Activated naive CD4-positive, alpha-beta T cell treated with anti-CD3 and anti-CD28 coated beads, Interleukin-2, amount 50 U/mL, for 24 hours (primary cell): Measurements from ENCODE around the gene TARS3.

ENCODE experiments used
- H3K27ac Mint-ChIP-seq: one replicate; pipeline ENCODE4 v1.8.0; 2021; ENCODE audit warnings: mild to moderate bottlenecking, mixed read lengths
- H3K27me3 Mint-ChIP-seq: one replicate; pipeline ENCODE4 v1.8.0; 2021; ENCODE audit warnings: mixed read lengths
- H3K36me3 Mint-ChIP-seq: one replicate; pipeline ENCODE4 v1.8.0; 2021; ENCODE audit warnings: mixed read lengths
- H3K4me1 Mint-ChIP-seq: one replicate; pipeline ENCODE4 v1.8.0; 2021; ENCODE audit warnings: mixed read lengths
- H3K4me3 Mint-ChIP-seq: one replicate; pipeline ENCODE4 v1.8.0; 2021; ENCODE audit warnings: mild to moderate bottlenecking, mixed read lengths
- H3K9me3 Mint-ChIP-seq: one replicate; pipeline ENCODE4 v1.8.0; 2021; ENCODE audit warnings: mixed read lengths

The TARS3 gene

DNA sequence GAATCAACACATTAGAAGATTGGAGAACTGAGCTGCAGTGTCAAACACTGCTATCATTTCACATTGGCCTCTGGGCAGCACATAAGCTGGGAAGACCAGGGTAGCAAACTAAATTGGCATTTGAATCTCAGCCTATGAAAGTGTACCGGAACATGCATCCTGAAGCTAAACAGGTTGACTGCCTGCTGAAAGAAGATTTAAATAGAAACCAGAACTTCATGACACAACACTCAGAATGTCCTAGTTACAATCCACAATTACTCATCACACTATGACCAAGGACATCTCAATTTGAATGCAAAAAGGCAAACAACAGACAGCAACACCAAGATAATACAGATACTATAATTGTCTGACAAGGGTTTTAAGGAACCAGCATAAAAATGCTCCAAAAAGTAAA, 98.3 kb downstream of the TARS3 start:
- H3K36me3 Mint-ChIP-seq, result peaks cover 22% of the 10 kb centered on the region
- H3K4me3 Mint-ChIP-seq, result no peak overlapping the region
- peaks cover 6% of the 10 kb centered on the region for H3K9me3 Mint-ChIP-seq
- H3K27me3 Mint-ChIP-seq, result no peaks in the 10 kb centered on the region
- no peak overlapping the region for H3K27ac Mint-ChIP-seq
- peaks cover 35% of the 10 kb centered on the region for H3K4me1 Mint-ChIP-seq

- Mint-ChIP-seq H3K9me3 (peaks cover 6% of the 10 kb centered on the region), H3K4me3 (no peak overlapping the region), H3K4me1 (peaks cover 35% of the 10 kb centered on the region), H3K27ac (no peak overlapping the region), H3K36me3 (peaks cover 22% of the 10 kb centered on the region), H3K27me3 (no peaks in the 10 kb centered on the region)
These were observed 99.1 kb downstream of the TARS3 start for GRCh38 chr15:101625184-101625583.

DNA sequence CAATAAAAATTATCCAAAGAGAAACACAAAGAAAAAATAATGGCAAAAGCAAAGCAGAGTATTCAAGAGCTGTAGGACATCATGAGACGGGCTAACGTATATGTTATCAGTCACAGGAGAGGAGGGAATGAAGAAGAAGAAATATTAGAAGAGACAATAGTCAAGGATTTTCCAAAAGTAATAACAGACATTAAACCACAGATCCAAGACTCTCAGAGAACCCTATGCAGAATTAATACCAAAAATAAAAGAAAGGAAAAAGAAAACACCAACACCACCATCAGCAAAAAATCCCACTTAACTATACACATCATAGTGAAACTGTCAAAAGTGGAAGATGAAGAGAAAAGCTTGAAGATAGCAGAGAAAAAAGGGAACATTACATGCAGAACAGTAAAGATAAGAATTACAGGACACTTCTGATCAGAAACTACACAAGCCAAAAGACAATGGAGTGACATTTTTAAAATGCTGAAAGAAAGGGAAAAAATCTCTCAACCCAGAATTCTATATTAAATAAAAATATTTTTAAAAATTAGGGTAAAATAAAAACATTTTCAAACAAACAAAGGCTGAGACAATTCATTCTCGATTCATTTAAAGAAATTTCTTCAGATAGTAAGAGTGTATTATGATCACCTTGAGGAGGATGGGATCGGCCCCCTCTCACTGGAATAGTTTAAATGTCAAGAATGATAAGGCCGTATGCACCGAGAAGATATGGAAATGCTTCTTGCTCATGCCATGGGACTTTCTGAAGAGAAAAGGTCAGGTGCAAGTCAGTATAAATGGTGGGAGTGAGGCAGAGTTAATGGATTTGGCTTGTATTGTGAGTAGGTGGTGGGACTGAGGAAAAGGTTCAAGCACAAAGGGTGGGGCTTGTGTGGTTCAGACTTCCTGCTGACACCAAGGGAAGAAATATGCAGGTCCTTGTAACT, 100.6 kb downstream of the TARS3 start:
- Mint-ChIP-seq H3K9me3 (peaks cover 6% of the 10 kb centered on the region), H3K36me3 (peaks cover 22% of the 10 kb centered on the region), H3K4me3 (no peak overlapping the region), H3K27ac (no peak overlapping the region), H3K4me1 (peaks cover 35% of the 10 kb centered on the region), H3K27me3 (no peaks in the 10 kb centered on the region)

- Mint-ChIP-seq H3K4me1 (peaks cover 35% of the 10 kb centered on the region), H3K4me3 (no peak overlapping the region), H3K27me3 (no peaks in the 10 kb centered on the region), H3K9me3 (peaks cover 6% of the 10 kb centered on the region), H3K36me3 (peaks cover 22% of the 10 kb centered on the region), H3K27ac (no peak overlapping the region)
These were observed 102.3 kb downstream of the TARS3 start for GRCh38 chr15:101621961-101622360.

- Mint-ChIP-seq H3K36me3 (peaks cover 18% of the 10 kb centered on the region), H3K4me1 (peaks cover 30% of the 10 kb centered on the region), H3K27ac (no peak overlapping the region), H3K27me3 (no peaks in the 10 kb centered on the region), H3K4me3 (no peak overlapping the region), H3K9me3 (peaks cover 6% of the 10 kb centered on the region)
These were observed 103.6 kb downstream of the TARS3 start for GRCh38 chr15:101620671-101621070.

DNA sequence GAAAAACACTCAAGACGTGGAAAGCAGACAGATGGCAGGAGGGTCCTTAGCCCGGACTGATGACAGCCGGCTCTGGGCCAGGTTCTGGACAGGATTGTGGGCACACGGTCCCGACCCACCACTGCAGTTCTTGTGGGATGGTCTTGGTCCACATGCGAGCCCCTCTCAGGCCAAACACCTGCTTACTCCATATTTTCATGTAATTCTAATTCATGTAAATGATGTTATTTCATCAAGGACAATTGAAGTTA, 104.7 kb downstream of the TARS3 start:
- Mint-ChIP-seq H3K4me1 (peaks cover 28% of the 10 kb centered on the region), H3K27me3 (no peaks in the 10 kb centered on the region), H3K36me3 (peaks cover 15% of the 10 kb centered on the region), H3K9me3 (peaks cover 6% of the 10 kb centered on the region), H3K4me3 (no peak overlapping the region), H3K27ac (no peak overlapping the region)

- Mint-ChIP-seq H3K27me3 (no peaks in the 10 kb centered on the region), H3K4me1 (peaks cover 23% of the 10 kb centered on the region), H3K4me3 (no peak overlapping the region), H3K36me3 (peaks cover 11% of the 10 kb centered on the region), H3K27ac (no peak overlapping the region), H3K9me3 (peaks cover 6% of the 10 kb centered on the region)
These were observed 105.2 kb downstream of the TARS3 start for GRCh38 chr15:101618851-101619614.

GRCh38 chr15:101618076-101618475, 106.2 kb downstream of the TARS3 start:
- Mint-ChIP-seq H3K9me3 (peaks cover under 1% of the 10 kb centered on the region), H3K4me1 (peaks cover 14% of the 10 kb centered on the region), H3K27me3 (no peaks in the 10 kb centered on the region), H3K36me3 (peaks cover 3% of the 10 kb centered on the region), H3K4me3 (no peak overlapping the region), H3K27ac (no peak overlapping the region)

GRCh38 chr15:101617390-101617965, 106.8 kb downstream of the TARS3 start:
- no peaks in the 10 kb centered on the region for H3K9me3 Mint-ChIP-seq
- no peak overlapping the region for H3K4me3 Mint-ChIP-seq

GRCh38 chr15:101615986-101616848, 108.1 kb downstream of the TARS3 start:
- no peak overlapping the region for H3K27ac Mint-ChIP-seq
- H3K4me1 Mint-ChIP-seq, result no peaks in the 10 kb centered on the region
- no peaks in the 10 kb centered on the region for H3K9me3 Mint-ChIP-seq
- no peak overlapping the region for H3K4me3 Mint-ChIP-seq
- H3K36me3 Mint-ChIP-seq, result no peaks in the 10 kb centered on the region
- no peaks in the 10 kb centered on the region for H3K27me3 Mint-ChIP-seq

More at GRCh38 chr15:101617390-101617965, 106.8 kb downstream of the TARS3 start:
- Mint-ChIP-seq H3K4me1 (peaks cover 11% of the 10 kb centered on the region), H3K27ac (no peak overlapping the region), H3K27me3 (no peaks in the 10 kb centered on the region), H3K36me3 (no peaks in the 10 kb centered on the region)

- Mint-ChIP-seq H3K9me3 (no peaks in the 10 kb centered on the region), H3K27me3 (no peaks in the 10 kb centered on the region), H3K4me1 (no peaks in the 10 kb centered on the region), H3K27ac (no peak overlapping the region), H3K4me3 (no peak overlapping the region), H3K36me3 (no peaks in the 10 kb centered on the region)
These were observed 108.8 kb downstream of the TARS3 start for GRCh38 chr15:101615414-101615985.

GRCh38 chr15:101614761-101615160, 109.5 kb downstream of the TARS3 start:
- Mint-ChIP-seq H3K27ac (no peak overlapping the region), H3K4me1 (no peaks in the 10 kb centered on the region), H3K36me3 (no peaks in the 10 kb centered on the region), H3K9me3 (no peaks in the 10 kb centered on the region), H3K4me3 (no peak overlapping the region), H3K27me3 (no peaks in the 10 kb centered on the region)

- no peak overlapping the region for H3K27ac Mint-ChIP-seq
- H3K27me3 Mint-ChIP-seq, result no peaks in the 10 kb centered on the region
- no peaks in the 10 kb centered on the region for H3K4me1 Mint-ChIP-seq
- H3K36me3 Mint-ChIP-seq, result no peaks in the 10 kb centered on the region
- no peaks in the 10 kb centered on the region for H3K9me3 Mint-ChIP-seq
- H3K4me3 Mint-ChIP-seq, result no peak overlapping the region
These were observed 110.2 kb downstream of the TARS3 start for GRCh38 chr15:101614001-101614585.

DNA sequence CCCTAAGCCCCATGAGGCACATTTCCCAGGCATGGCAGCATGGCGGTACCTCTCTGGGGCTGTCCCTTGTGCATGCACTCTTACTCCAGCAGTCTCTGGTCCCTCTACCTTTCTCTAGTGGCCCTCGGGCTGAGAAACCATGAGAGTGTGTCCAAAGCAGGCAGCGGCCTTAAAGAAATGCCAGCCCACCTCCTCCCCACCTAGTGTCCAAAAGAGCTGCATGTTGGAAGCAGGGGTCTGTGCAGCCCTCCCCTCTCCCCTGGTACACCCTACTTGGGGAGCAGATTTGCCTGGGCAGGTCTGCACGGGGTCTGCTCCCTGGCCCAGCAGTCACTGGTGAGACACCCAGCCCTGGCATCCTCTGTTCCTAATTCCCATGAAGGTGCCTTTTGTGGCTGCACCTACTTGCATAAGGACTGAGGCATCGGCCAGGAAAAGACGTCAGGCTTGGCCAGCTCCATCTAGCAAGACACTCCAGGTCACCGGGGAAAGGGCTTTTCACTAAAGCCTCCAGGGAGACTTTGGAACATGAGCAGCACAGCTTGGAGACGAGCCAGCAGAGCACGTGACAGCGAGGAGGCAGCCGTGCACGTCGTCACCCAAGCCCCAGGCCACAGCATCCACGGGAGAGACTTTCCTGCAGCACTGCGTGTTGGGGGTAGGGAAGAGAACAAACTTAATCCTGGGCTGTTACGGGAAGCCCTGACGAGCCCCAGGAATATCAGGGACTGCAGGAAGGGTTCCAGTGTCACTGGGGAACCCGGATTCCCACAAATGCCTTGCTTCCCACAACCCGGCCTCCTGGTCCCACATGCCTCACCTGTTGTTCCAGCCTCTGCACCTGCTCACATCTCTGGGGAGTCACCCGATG, 110.9 kb downstream of the TARS3 start:
- no peaks in the 10 kb centered on the region for H3K27me3 Mint-ChIP-seq

More for the DNA sequence above, 110.9 kb downstream of the TARS3 start:
- Mint-ChIP-seq H3K27ac (no peak overlapping the region), H3K9me3 (no peaks in the 10 kb centered on the region), H3K4me1 (no peaks in the 10 kb centered on the region), H3K36me3 (no peaks in the 10 kb centered on the region), H3K4me3 (no peak overlapping the region)
